HG03571 (cell line): ENCODE data around the gene VSTM2L.

Source experiments
- ATAC-seq: cut with Tn5 transposase; IDR thresholded peaks from one replicate; pipeline ENCODE4 v1.9.1; 2021; ENCODE audit not compliant: unreplicated experiment

Gene VSTM2L

DNA sequence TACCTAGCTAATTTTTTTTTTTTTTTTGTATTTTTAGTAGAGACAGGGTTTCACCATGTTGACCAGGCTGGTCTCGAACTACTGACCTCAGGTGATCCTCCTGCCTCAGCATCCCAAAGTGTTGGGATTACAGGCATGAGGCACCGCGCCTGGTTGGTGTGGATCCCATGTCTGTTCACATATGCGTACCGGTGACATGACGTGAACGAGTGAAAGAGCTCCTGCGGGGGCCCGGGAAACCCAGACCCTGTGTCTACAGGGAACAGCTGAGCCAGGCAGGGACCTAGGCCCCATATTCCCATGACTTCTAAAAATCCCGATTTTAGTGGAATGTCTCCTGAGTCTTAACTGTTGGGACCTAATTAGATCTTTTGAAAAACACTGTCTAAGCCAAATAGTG, 33.1 kb downstream of the VSTM2L start:
- no peak for ATAC-seq

DNA sequence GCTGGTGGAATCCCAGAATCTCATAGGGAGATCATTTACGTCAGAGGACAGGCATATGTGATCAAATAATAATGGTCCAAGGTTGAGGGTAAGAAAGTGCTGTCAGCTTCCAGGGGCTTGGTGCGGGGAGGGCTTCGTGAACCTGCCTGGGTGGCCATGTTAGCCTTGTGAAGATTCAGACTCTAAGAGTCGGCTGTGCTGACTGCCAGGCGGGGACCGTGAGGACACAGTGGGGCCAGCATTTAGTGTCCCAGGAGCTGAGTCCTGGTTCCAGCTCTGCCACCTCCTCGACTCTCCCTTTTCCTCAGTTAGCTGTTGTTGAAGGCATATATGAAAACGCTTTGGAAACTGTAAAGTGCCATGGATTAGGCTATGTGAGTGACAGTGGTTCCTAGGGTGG, 33.5 kb downstream of the VSTM2L start:
- no peak for ATAC-seq

DNA sequence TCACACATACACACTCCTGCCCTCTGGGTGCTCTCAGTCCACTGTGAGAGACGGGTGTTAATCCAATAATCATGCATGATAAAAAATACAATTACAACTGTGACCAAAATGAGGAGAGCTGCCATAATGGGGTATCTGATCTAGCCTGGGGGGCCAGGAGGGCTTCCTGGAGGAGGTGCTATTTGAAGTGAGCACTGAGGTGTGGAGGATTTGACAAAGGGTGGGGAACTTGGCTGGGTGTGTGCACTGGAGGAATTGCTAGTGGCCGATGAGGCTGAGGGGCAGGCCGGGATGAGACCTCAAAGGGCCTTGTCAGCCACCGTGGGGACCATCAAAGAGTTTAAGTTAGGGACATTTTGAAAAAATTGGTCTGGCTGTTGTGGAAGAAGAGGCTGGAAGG, 34.8 kb downstream of the VSTM2L start:
- ATAC-seq, result no peak

DNA sequence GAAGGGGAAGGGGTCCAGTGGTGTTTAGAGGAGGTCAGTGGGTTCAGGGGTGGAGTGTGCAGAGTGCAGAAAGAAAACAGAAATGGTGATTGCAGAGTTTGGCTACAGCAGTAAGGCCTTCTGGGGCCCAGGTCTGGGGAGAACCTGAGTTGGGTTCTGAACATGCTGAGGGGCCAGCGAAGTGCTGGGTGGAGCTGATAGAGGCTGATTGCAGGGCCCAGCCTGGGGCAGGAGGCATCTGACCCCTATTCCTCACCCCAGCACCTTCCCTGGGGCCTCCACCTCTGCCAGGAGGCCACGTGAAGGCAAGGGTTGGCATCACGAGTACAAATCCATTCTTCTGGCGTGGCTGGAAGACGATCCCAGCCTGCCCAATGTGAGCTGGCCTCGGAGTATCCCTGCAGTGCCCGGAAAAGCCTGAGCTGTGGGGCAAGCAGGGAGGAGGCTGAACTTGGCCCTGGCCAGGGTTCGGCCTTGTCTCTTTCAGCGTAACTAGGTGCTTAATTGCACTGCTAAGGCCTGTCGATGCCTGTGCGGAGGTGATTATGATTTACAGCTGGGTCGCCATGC, 35.3 kb downstream of the VSTM2L start:
- no peak for ATAC-seq

DNA sequence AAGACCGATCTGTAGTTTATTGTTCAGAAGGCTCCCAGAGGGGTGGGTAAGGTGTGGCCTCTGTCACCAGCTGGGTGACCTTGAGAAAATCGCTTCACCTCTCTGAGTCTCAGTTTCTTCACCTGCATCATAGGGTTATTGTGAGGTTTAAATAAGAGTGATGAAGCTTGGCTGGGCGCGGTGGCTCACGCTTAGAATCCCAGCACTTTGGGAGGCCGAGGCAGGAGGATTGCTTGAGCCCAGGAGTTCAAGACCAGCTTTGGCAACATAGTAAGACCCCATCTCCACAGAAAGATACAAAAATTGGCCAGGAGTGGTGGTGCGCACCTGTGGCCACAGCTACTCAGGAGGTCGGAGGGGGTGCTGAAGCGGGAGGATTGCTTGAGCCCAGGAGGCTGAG, 36.0 kb downstream of the VSTM2L start:
- ATAC-seq, result no peak

DNA sequence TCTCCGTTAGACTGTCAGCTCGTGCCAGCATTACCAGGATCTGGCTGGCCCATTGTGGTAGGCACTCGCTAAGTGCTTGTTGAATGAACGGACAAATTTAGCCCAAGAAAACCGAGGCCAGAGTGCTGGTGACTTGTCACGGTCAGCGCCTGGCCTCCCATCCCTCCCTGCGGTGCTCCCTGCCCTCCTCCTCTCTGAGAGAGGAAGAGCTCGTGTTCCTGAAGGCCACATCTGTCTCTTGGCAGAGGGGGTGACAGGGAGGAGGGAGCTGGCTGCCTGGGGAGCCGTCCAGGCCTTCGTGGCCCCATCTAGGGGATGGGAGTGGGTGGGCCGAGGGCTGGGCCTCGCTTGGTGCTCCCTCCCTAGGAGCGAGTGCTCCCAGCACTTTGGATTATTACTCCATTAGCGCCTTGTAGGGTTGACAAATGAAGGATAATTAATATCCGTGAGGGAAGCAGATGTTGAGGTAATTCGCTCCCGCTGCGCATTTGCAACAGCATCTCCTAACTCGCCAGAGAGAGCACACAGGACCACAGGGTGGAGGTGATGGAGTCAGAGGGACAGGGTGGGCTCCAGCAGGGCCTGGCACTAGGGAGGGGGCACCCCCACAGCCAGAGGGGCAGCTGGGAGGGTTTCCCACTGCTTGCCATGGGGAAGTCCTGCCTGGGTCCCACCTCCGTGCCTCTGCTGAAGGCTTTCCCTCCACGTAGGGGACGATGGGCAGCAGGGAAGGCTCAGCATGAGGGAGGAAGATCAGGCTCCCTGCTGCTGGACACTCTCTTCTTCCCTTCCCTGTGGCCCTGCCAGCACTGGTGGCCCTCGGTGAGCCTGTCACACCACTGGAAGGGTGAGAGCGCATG, 37.0 kb downstream of the VSTM2L start:
- ATAC-seq, result no peak

DNA sequence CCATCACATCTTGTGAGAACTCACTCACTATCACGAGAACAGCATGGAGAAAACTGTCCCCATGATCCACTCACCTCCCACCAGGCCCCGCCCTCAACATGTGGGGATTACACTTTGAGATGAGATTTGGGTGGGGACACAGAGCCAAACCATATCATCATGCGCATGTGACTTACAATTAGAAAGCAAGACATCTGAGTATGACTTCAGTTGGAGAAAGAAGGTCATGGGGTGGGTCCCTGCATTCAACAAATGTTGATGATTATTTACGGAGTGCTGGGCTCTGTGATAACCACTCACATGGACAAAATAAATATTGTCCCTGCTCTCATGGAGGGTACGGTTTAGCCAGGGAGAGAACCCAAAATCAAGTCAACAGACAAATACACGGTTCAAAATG, 37.9 kb downstream of the VSTM2L start:
- no peak for ATAC-seq

DNA sequence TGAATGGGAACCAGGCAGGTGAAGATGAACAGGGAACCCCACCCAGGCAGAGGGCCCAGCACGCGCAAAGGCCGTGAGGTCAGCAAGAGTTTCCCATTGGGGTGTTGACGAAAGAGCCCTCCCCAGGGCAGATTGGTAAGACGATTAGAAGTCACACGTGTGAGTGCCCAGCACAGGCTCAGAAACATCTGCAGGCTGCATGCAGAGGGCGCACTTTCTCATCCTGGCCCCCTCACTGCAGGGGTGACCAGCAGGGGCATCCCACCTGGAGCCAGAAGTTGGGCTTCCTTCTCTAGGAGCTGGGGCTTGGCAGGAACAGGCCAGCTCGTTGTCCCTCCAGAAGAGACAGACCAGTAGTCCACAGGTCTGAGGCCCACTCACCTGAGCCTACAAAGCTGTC, 38.4 kb downstream of the VSTM2L start:
- ATAC-seq, result no peak

DNA sequence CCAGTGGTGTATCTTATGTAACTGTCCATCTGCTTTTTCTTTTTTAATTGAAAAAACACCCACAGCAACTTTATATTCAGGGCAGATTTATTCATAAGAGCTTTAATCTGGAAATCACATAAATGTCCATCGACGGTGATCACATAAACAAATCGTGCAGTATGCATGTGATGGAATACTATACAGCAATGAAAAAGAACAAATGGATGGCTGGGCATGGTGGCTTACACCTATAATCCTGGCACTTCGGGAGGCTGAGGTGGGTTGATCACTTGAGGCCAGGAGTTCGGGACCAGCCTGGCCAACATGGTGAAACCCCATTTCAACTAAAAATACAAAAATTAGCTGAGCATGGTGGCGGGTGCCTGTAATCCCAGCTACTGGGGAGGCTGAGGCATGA, 39.1 kb downstream of the VSTM2L start:
- ATAC-seq, result no peak

DNA sequence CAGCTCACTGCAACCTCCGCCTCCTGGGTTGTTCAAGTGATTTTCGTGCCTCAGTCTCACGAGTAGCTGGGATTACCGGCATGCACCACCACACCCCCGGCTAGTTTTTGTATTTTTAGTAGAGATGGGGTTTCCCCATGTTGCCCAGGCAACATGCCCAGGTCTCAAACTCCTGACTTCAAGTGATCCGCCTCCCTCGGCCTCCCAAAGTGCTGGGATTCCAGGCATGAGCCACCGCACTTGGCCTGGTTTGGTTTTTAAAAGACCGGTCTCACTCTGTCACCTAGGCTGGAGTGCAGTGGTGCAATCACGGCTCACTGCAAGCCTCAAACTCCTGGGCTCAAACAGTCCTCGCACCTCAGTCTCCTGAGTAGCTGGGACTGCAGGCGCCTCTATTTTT, 40.1 kb downstream of the VSTM2L start:
- no peak for ATAC-seq

DNA sequence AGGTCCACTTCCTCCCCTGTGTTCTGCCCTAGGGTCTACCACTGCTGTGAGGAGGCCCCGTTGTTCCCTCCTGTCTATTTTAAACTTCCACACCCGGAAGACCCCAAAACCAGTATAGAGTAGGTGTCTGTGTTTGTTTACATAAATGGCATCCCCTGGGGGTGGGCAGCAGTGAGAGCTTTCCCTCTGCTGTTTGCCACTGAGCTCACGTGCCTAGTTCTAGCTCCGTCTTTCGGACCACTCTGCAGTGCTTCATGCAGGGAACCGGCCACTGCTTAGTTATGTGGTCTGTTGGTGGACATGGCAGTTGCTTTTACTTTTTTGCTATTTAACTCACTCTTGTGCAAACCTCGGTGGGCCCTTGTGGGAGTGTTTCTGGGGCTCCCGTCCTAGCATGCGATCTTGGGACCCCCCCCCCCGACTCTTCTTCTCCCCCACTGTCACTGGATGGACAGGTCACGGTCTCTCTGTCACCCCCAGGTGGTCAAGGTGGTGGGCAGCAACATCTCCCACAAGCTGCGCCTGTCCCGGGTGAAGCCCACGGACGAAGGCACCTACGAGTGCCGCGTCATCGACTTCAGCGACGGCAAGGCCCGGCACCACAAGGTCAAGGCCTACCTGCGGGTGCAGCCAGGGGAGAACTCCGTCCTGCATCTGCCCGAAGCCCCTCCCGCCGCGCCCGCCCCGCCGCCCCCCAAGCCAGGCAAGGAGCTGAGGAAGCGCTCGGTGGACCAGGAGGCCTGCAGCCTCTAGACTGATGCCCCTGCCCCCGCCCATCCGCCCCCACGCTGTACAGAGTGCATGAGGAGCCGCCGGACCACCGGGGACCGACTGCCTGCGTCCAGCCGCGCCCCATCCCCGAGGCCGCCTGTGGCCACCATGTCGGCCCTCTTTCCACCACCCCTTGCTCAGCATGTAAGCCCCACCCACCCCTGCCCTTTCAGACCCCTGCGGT, 40.9 kb downstream of the VSTM2L start:
- no peak for ATAC-seq

DNA sequence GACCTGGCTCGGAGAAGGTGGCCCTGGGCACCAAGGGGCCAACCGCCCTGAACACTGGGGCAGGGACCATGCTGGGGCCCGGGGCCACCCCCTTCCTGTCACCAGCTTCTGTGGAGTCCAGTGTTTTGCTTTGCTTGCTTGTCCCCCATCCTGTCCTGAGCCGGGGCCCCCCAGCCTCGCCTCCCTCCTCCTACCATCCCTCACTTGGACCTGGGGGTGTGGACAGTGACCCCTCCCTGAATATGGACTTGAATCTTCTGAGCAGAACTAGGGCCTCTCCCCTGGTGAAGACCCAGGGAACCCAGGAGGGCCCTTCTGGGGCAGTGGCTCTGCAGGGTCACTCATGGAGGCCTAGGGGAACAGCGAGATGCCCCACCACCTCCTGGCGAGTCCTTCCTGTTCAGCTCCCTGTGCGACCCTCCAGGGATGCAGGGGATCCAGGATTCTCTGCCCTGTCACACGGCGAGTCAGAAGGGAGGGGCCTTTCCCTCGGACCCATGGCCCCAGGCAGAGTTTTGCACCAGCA, 41.6 kb downstream of the VSTM2L start:
- ATAC-seq, result no peak

DNA sequence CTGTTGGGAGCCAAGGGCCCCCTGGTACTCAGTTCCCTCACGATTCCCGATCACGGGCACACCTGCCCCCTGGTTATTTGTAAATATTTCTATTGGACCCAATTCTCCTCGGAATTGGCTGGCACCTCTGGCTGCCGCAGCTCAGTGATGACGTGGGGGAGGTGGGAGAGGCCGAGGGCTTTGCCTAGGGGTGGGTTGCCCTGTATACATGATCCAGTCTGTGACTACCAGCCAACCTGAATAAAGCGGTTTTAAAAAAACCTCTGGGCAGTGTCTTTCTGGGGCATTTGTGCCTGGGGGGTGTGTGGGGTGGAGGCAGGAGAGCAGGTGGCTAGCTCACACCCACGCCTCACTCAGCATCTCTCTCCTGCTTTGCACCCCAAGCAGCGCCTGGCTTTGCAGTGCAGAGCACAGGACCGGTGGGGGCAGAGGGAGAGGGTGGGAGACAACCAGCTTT, 42.2 kb downstream of the VSTM2L start:
- no peak for ATAC-seq

DNA sequence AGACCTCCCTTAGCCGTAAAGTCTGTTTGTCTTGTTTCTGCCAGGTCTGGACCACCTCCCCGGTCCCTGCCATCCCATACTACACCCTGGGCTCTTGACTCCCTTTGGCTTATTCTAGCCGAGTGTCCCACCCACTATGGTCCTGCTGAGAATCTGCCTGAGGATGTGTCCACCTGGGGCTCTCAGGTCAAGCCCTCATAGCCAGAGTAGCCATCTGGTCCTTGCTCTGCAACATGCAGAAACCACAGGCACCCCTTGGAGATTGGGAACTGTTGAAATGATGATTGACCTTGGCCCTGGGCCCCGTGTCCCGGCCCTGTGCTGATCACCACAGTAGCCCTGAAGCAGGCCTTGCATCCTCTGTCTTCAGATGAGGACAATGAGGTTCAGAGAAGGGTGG, 44.0 kb downstream of the VSTM2L start:
- no peak for ATAC-seq

DNA sequence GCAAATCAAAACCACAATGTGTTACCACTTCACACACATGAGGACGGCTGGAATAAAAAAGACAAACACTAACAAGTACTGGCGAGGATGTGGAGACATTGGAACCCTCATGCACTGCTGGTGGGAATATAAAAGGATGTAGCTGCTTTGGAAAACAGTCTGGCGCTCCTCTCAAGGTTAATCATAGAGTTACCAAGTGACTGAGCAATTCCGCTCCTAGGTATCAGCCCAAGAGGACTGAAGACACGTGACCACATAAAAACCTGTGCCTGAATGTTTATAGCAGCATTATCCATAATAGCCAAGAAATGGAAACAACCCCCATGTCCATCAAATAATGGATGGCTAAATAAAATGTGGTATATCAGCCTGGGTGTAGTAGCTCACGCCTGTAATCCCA, 45.0 kb downstream of the VSTM2L start:
- ATAC-seq, result no peak

DNA sequence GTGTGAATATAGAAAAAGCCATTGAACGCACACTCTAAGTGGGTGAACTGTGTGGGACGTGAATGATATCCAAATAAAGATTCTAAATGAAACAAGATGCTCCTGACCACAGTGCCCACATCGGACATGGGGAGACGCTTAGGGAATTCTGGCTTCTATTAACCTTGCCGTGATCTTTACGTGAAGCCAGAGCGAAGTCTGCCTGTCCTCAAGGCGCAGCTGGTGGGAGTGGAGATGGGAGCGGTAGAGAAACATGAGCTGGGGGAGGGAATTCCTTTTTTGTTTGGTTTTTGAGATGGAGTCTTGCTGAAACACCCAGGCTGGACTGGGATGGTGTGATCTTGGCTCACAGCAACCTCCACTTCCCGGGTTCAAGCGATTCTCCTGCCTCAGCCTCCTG, 46.0 kb downstream of the VSTM2L start:
- ATAC-seq, result no peak

DNA sequence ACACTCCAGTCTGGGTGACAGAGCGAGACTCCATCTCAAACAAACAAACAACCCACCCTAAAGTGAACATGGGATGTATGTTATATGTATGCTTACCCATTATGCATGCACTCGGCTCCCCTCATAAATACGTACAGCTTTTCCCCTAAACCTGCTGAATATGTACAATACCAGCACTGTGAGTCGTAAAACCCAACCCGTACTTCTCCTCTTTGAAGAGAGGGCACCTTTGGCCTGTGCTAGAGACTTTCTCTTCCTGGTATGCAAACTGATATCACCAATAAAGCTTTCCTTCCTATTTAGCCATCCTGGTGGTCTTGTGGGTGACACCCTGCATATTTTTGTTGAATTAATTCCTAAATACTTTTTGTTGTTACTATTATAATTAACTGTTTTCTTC, 51.3 kb downstream of the VSTM2L start:
- ATAC-seq, result no peak

DNA sequence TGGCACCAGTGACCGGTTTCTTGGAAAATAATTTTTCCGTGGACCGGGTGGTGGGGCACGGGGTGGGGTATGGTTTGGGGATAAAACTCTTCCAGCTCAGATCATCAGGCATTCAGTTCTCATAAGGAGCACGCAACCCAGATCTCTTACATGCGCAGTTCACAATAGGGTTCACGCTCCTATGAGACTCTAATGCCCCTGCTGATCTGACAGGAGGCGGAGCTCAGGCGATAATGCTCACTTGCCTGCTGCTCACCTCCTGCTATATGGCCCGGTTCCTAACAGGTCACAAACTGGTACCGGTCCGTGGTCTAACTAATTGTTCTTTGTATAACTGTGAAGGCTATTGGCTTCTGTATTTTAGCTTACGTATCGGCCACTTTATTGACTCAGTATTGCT, 51.7 kb downstream of the VSTM2L start:
- no peak for ATAC-seq

DNA sequence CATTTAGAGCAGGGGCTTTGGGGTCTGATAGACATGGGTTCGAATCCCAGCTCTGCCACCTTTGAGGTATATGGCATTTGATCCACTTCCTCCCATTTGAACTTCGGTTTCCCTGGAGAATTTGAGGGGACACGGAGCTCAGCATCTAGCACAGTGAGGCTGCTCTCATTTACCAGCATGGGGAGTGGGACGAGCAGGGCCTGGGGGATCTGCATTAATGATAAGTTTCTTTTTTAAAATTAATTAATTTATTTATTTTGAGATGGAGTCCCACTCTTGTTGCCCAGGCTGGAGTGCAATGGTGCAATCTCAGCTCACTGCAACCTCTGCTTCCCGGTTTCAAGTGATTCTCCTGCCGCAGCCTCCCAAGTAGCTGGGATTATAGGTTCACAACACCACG, 52.6 kb downstream of the VSTM2L start:
- ATAC-seq, result no peak

DNA sequence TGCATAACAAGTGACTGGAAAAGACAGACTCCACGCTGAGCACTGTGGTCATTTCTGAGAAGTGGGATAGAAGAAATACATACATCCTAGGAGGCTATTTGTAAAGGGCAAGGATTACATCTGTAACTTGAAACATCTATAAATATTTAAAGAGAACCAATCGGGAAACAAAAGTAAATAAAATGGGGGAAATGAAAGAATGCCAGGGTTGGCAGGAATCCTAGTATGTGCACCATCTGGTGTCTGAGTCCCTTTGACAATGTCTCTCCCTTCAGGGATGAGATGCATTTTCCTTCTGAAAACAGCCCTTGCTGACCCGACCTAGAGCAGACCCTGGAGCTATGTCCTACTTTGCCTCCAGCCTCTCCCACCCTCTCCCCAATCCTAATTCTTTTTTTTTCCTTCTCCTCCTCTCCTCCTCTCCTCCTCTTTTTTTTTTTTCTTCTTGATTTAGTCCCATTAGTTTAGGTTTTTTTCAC, 53.2 kb downstream of the VSTM2L start:
- no peak for ATAC-seq

DNA sequence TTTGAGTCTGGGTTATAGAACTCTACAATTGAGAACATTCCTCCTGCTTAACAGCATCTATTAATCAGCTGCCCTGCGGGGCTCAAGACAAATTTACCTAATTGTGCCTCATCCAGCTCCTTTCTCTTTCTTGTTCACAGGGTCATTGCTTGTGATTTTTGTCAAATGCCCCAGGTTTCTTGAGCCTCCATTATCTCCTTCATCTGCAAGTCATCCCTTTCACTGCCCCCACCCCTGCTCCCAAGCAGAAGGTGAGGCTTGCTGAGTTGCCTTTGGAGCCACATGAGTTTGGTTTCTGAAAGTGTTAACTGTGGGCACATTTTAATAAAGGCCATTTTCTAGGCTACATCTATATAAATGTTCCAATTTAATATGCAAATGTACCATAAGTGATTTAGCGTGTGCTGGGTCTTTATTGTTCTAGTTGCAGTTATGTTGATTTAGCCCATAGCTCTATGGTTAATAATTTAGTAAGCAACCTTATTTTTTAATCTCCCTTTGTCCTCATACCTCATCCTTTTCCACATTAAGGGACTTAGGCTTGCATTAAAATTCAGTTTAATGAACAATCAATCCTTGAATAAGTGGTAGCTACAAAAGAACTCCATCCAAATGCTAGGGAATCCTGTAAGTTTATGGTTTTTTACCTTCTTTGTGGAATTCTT, 56.1 kb downstream of the VSTM2L start:
- ATAC-seq, result no peak
